H1 (cell line): ENCODE data around the gene SSRP1. TPM values are rescaled to one million over a fixed set of nuclear protein-coding genes. Genes with fewer than 3 reads are reported as not detected.

Source experiments
- CTCF ChIA-PET: fragments of 300-600 bp; sonication (Branson Sonifier 250); formaldehyde crosslinking; loops from one replicate; lab custom pipeline; 2021; ENCODE audit not compliant: partially characterized antibody; lab: Charles Lee
- POLR2A ChIA-PET: fragments of 300-600 bp; sonication (Branson Sonifier 250); formaldehyde crosslinking; loops from one replicate; lab custom pipeline; 2021; ENCODE audit warnings: inconsistent platforms; ENCODE audit not compliant: partially characterized antibody; lab: Charles Lee
- DNase-seq, 2 experiments: peaks; one replicate each; pipeline versions ENCODE4 v3.0.0 to v3.0.0-alpha.2; 2010 to 2022; ENCODE audit warnings: low spot score in 2 of 2, low read depth in 1 of 2, mixed read lengths in 1 of 2
- FAIRE-seq: peaks from 2 replicates; lab custom pipeline; 2011; peaks lifted over from hg19 to GRCh38; lab: Jason Lieb, UNC
- H2AFZ ChIP-seq: 2 replicates; pipeline ENCODE4 v1.8.1; 2012; ENCODE audit warnings: low read length, inconsistent platforms
- H2AK5ac ChIP-seq: 2 replicates; pipeline ENCODE4 v1.6.1; 2013; ENCODE audit warnings: low read depth, low read length
- H2BK120ac ChIP-seq: replicated peaks from 2 replicates; pipeline ENCODE3; 2013; ENCODE audit warnings: low read depth, low read length, inconsistent platforms
- H2BK12ac ChIP-seq: 2 replicates; pipeline ENCODE4 v1.6.1; 2013; ENCODE audit warnings: low read depth, low read length
- H2BK15ac ChIP-seq: 2 replicates; pipeline ENCODE4 v1.6.1; 2013; ENCODE audit warnings: low read length
- H2BK20ac ChIP-seq: 2 replicates; pipeline ENCODE4 v1.6.1; 2013; ENCODE audit warnings: low read length
- H2BK5ac ChIP-seq: 2 replicates; pipeline ENCODE4 v1.6.1; 2013; ENCODE audit warnings: low read depth, low read length
- H3K14ac ChIP-seq: 2 replicates; pipeline ENCODE4 v1.6.1; 2013; ENCODE audit warnings: inconsistent platforms; ENCODE audit not compliant: insufficient read length
- H3K18ac ChIP-seq: 2 replicates; pipeline ENCODE4 v1.6.1; 2013; ENCODE audit warnings: low read length; ENCODE audit errors: extremely low read depth
- H3K23ac ChIP-seq: 2 replicates; pipeline ENCODE4 v1.6.1; 2013; ENCODE audit warnings: inconsistent platforms; ENCODE audit not compliant: insufficient read length
- H3K23me2 ChIP-seq: 2 replicates; pipeline ENCODE4 v1.6.1; 2013; ENCODE audit warnings: low read depth, low read length
- H3K27ac ChIP-seq: 2 replicates; pipeline ENCODE4 v1.6.1; 2011; ENCODE audit warnings: low read depth, low read length, inconsistent platforms
- H3K27me3 ChIP-seq, 4 experiments: replicated peaks in 1 of 4; 1 replicate in 1 of 4; 2 replicates in 3 of 4; pipeline versions ENCODE4 v1.6.1 to v1.8.1; 2011 to 2013; ENCODE audit warnings: low read length in 3 of 4, mild to moderate bottlenecking in 3 of 4, inconsistent platforms in 2 of 4, mixed read lengths in 2 of 4, moderate library complexity in 1 of 4; ENCODE audit not compliant: control insufficient read depth in 3 of 4, insufficient read depth in 3 of 4; ENCODE audit errors: extremely low read depth in 1 of 4
- H3K36me3 ChIP-seq, 4 experiments: 2 replicates each; pipeline versions ENCODE4 v1.6.1 to v1.8.1; 2011 to 2013; ENCODE audit warnings: mild to moderate bottlenecking in 4 of 4, low read length in 3 of 4, moderate library complexity in 2 of 4, control low read depth in 1 of 4, inconsistent platforms in 1 of 4; ENCODE audit not compliant: insufficient read depth in 4 of 4, control insufficient read depth in 2 of 4
- H3K4ac ChIP-seq: replicated peaks from 2 replicates; pipeline ENCODE3; 2013; ENCODE audit warnings: low read length, low read depth, mixed read lengths, inconsistent platforms; ENCODE audit not compliant: insufficient read length
- H3K4me1 ChIP-seq, 4 experiments: replicated peaks in 1 of 4; 1 replicate in 1 of 4; 2 replicates in 3 of 4; pipeline versions ENCODE4 v1.6.1 to v1.8.1; 2011 to 2013; ENCODE audit warnings: low read length in 3 of 4, inconsistent platforms in 2 of 4, mixed read lengths in 1 of 4; ENCODE audit not compliant: insufficient read depth in 4 of 4, control insufficient read depth in 3 of 4
- H3K4me2 ChIP-seq, 2 experiments: 2 replicates each; pipeline versions ENCODE4 v1.6.1 to v1.8.1; 2011 to 2013; ENCODE audit warnings: low read depth in 2 of 2, low read length in 2 of 2, control low read depth in 1 of 2, inconsistent platforms in 1 of 2, mild to moderate bottlenecking in 1 of 2; ENCODE audit not compliant: insufficient read depth in 1 of 2
- H3K4me3 ChIP-seq, 4 experiments: fragments of 200-600, 300-600 bp in 1 of 4; sonication (generic), shearing (Covaris generic), sonication (Bioruptor Twin) in 1 of 4; 2 replicates each; pipeline versions ENCODE4 v1.5.1 to v1.8.1; 2011 to 2016; ENCODE audit warnings: low read length in 4 of 4, low read depth in 3 of 4, control low read depth in 2 of 4, inconsistent platforms in 2 of 4, mild to moderate bottlenecking in 2 of 4, mixed read lengths in 1 of 4, moderate library complexity in 1 of 4; ENCODE audit not compliant: insufficient read depth in 2 of 4; ENCODE audit errors: extremely low read depth in 1 of 4
- H3K56ac ChIP-seq: replicated peaks from 2 replicates; pipeline ENCODE3; 2013; ENCODE audit warnings: low read depth, mild to moderate bottlenecking, mixed read lengths, low read length, inconsistent platforms; ENCODE audit not compliant: insufficient read length
- H3K79me1 ChIP-seq: 2 replicates; pipeline ENCODE4 v1.6.1; 2013; ENCODE audit warnings: low read depth, low read length, control low read depth
- H3K79me2 ChIP-seq, 2 experiments: 2 replicates each; pipeline versions ENCODE4 v1.6.1 to v1.8.1; 2012 to 2013; ENCODE audit warnings: low read length in 2 of 2, mild to moderate bottlenecking in 2 of 2, inconsistent platforms in 1 of 2; ENCODE audit not compliant: insufficient read depth in 2 of 2, control insufficient read depth in 1 of 2
- H3K9ac ChIP-seq, 4 experiments: replicated peaks in 1 of 4; 1 replicate in 1 of 4; 2 replicates in 3 of 4; pipeline versions ENCODE4 v1.6.1 to v1.8.1; 2011 to 2013; ENCODE audit warnings: low read depth in 3 of 4, low read length in 3 of 4, control low read depth in 2 of 4, mild to moderate bottlenecking in 2 of 4, moderate library complexity in 2 of 4, inconsistent platforms in 1 of 4; ENCODE audit errors: extremely low read depth in 1 of 4
- H3K9me3 ChIP-seq, 2 experiments: 2 replicates each; pipeline versions ENCODE4 v1.6.1 to v1.8.1; 2012 to 2013; ENCODE audit warnings: mild to moderate bottlenecking in 2 of 2, moderate library complexity in 2 of 2, control low read depth in 1 of 2, inconsistent platforms in 1 of 2, low read depth in 1 of 2, low read length in 1 of 2, mixed read lengths in 1 of 2; ENCODE audit not compliant: insufficient read depth in 2 of 2
- H4K20me1 ChIP-seq, 2 experiments: replicated peaks in 1 of 2; 2 replicates each; pipeline versions ENCODE3 to v1.8.1; 2011 to 2013; ENCODE audit warnings: inconsistent platforms in 2 of 2, low read length in 2 of 2, mild to moderate bottlenecking in 1 of 2; ENCODE audit not compliant: insufficient read depth in 2 of 2, control insufficient read depth in 1 of 2
- H4K5ac ChIP-seq: 2 replicates; pipeline ENCODE4 v1.6.1; 2013; ENCODE audit warnings: low read length, low read depth, mixed read lengths, inconsistent platforms; ENCODE audit not compliant: insufficient read length
- H4K8ac ChIP-seq: 2 replicates; pipeline ENCODE4 v1.8.0; 2013; ENCODE audit warnings: mild to moderate bottlenecking, moderate library complexity, low read length, inconsistent platforms; ENCODE audit not compliant: insufficient read depth; ENCODE audit errors: extremely low read depth
- H4K91ac ChIP-seq: replicated peaks from 2 replicates; pipeline ENCODE3; 2013; ENCODE audit warnings: low read length, mixed read lengths, inconsistent platforms; ENCODE audit not compliant: insufficient read length
- ASH2L ChIP-seq: fragments of 200-600, 300-600 bp; sonication (generic); IDR thresholded peaks from one replicate; pipeline ENCODE4 v1.7.1; 2017; ENCODE audit warnings: low read length
- POLR2A ChIP-seq, 2 experiments: IDR thresholded peaks; 1 replicate in 1 of 2; 2 replicates in 1 of 2; pipeline ENCODE4 v1.6.1; 2011; ENCODE audit warnings: low read depth in 2 of 2, low read length in 2 of 2, mild to moderate bottlenecking in 2 of 2; ENCODE audit errors: control extremely low read depth in 1 of 2
- WGBS, 2 experiments: shearing (Covaris generic) in 1 of 2; methylation state at CpG; one replicate each; pipeline versions ENCODE4 v1.1.6 to v1.1.7; 2013 to 2015; ENCODE audit warnings: low lambda C conversion rate in 2 of 2, mixed read lengths in 2 of 2, inconsistent platforms in 1 of 2, low coverage in 1 of 2, missing lambda C conversion rate in 1 of 2; ENCODE audit not compliant: insufficient replicate concordance in 2 of 2, insufficient coverage in 1 of 2, insufficient read length in 1 of 2; ENCODE audit errors: extremely low coverage in 1 of 2, missing lambda C conversion rate in 1 of 2; 5-methylcytosine and 5-hydroxymethylcytosine counted together
- polyA plus RNA-seq, 7 experiments: library from polyadenylated mRNA; depleted of rRNA in 3 of 7; stranded (reverse) in 5 of 7; unstranded in 2 of 7; fragments of >200 nt in 5 of 7; fragments of 200-250 nt in 2 of 7; gene quantifications; 1 replicate in 5 of 7; 2 replicates in 1 of 7; 4 replicates in 1 of 7; pipeline versions ENCODE4 v1.2.1 to v1.2.3, GENCODE V29; 2011 to 2013; ENCODE audit warnings: missing spikeins in 2 of 7, mixed read lengths in 2 of 7
- total RNA-seq: library from RNA; stranded (reverse); fragmentation: NEBNext Ultra II Directional; extraction: Animal tissue kit (Norgen Biotek cat#: 25700); gene quantifications from 2 replicates; pipeline ENCODE4 v1.2.1, GENCODE V29; 2021

The SSRP1 gene
- total and polyA plus RNA-seq, 2 of the 8 experiments (the other 6 are each of a cell fraction or from before 2014, with no cell fraction given), result 259 to 281 TPM

- CTCF ChIA-PET, result interaction anchor here (1.1 kb wide), 1 partner anchor 29 kb away, joined by 4 read pairs; no protein-coding TSS in a partner anchor
- peaks cover 4% of the 10 kb centered on the region; the same call in 1 of the 2 replicates for H3K23me2 ChIP-seq
- WGBS, 2 experiments, result 86% methylated on average over 15 of the region's 15 CpGs; no CpG with 5 or more reads in 1 of the 2 experiments
- H3K79me2 ChIP-seq, result peaks cover 0 to 19% of the 10 kb centered on the region in 2 experiments; a peak in 2 of 4 replicates
- no peak overlapping the region for H3K23ac ChIP-seq
- FAIRE-seq (no peak), DNase-seq (no peak)
- H2BK120ac ChIP-seq, result no peak overlapping the region
- no peak overlapping the region for H2AFZ ChIP-seq
- peaks cover 24 to 83% (median 54%) of the 10 kb centered on the region in 4 experiments for H3K36me3 ChIP-seq
- H2BK20ac ChIP-seq, result no peak overlapping the region
- peaks cover 14% of the 10 kb centered on the region for H3K79me1 ChIP-seq
- H3K27me3 ChIP-seq, result no peaks in the 10 kb centered on the region
- H2BK5ac ChIP-seq, result peak overlapping the region; percentile 75
- peak overlapping the region; percentile 28; the same call in 1 of the 2 replicates for H3K27ac ChIP-seq
- peak overlapping the region; percentile 87; the same call in 1 of the 2 replicates for H2BK12ac ChIP-seq
- no peak overlapping the region; a peak in 1 of 4 replicates for H3K4me2 ChIP-seq
- H3K18ac ChIP-seq, result 0 out of 2 replicates have a peak overlapping the region, but pooled peaks have one; percentile 38
- 0 out of 2 replicates have a peak overlapping the region, but pooled peaks have one; percentile 46 for H2BK15ac ChIP-seq
- TF ChIP-seq ASH2L (no peak), POLR2A (IDR thresholded peaks at IDR 0.05; ENCODE audit: control extremely low read depth in 1 of 2, low read depth in 2 of 2, low read length in 2 of 2) (peak in 1 of 2 experiments; percentile 22; a peak in 2 of 3 replicates)
- peaks cover 15 to 36% (median 26%) of the 10 kb centered on the region in 4 experiments for H3K4me1 ChIP-seq
- H3K56ac ChIP-seq, result no peak overlapping the region
- peaks cover 0 to 21% of the 10 kb centered on the region in 2 experiments for H4K20me1 ChIP-seq
- H2AK5ac ChIP-seq, result peak overlapping the region; percentile 53; the same call in 1 of the 2 replicates
- no peak overlapping the region for H3K14ac ChIP-seq
- H4K91ac ChIP-seq, result peak overlapping the region; percentile 42
- POLR2A ChIA-PET, result interaction anchor here (1.1 to 45.7 kb wide), 5 partner anchors 7 to 144 kb away, joined by 4 to 1279 read pairs (median 4); partner anchors contain the start of genes P2RX3, SSRP1 and TNKS1BP1
- H3K4ac ChIP-seq, result peak overlapping the region; percentile 39
- H4K8ac ChIP-seq, result no peak overlapping the region; the same call in 1 of the 2 replicates
- no peak overlapping the region for H4K5ac ChIP-seq
- no peak overlapping the region for H3K4me3 ChIP-seq
- H3K9me3 ChIP-seq, result no peaks in the 10 kb centered on the region
- no peak overlapping the region; a peak in 1 of 7 replicates for H3K9ac ChIP-seq
Observed at GRCh38 chr11:57314221-57314973, 21.3 kb downstream of the SSRP1 start.
